Upper lobe of right lung (tissue), 1 donor: Measurements from ENCODE around the gene SERPINE1. TPM values are rescaled to one million over a fixed set of nuclear protein-coding genes. Genes with fewer than 3 reads are reported as not detected.

ENCODE experiments used
- ATAC-seq: fragments of 200-7000 bp; cut with Tn5 transposase; one replicate; pipeline ENCODE4 v1.9.1; 2020; ENCODE audit warnings: mild to moderate bottlenecking, moderate library complexity
- DNase-seq: peaks from one replicate; pipeline ENCODE4 v3.0.0-alpha.2; 2020
- H3K27ac ChIP-seq: fragments of 200-600 bp; one replicate; pipeline ENCODE4 v1.8.0; 2022
- H3K27me3 ChIP-seq: fragments of 200-600 bp; one replicate; pipeline ENCODE4 v1.8.0; 2022; ENCODE audit warnings: mild to moderate bottlenecking
- H3K36me3 ChIP-seq: fragments of 200-600 bp; one replicate; pipeline ENCODE4 v1.8.0; 2022
- H3K4me1 ChIP-seq: fragments of 200-600 bp; one replicate; pipeline ENCODE4 v1.8.0; 2022
- H3K4me3 ChIP-seq: fragments of 200-600 bp; one replicate; pipeline ENCODE4 v1.8.0; 2022; ENCODE audit warnings: mild to moderate bottlenecking
- H3K9me3 ChIP-seq: fragments of 200-600 bp; one replicate; pipeline ENCODE4 v1.8.0; 2022
- CTCF ChIP-seq: fragments of 200-600 bp; IDR thresholded peaks from one replicate; pipeline ENCODE4 v1.8.0; 2022; ENCODE audit warnings: antibody characterized with exemption
- intact Hi-C: fragments of 100-400 bp; cut with DNase I; formaldehyde crosslinking; loops from one replicate; pipeline ENCODE4 v1.11.0; 2022
- total RNA-seq: library from RNA; stranded (reverse); fragmentation: NEBNext Ultra II Directional; extraction: Animal tissue kit (Norgen Biotek cat#: 25700); gene quantifications from one replicate; pipeline ENCODE4 v1.2.1, GENCODE V29; 2021
- donor health status: DM: no; HTN: yes; CAD: no; lungs with severe emphysema.

SERPINE1 gene
- total RNA-seq, 1 donor from 2014 or later: 13.7 TPM

- peak within 1 kb of the TSS; percentile 83 for H3K4me3 ChIP-seq
- no peaks in the 10 kb centered on the region for H3K9me3 ChIP-seq
- TF ChIP-seq CTCF: no peak
- peak; percentile 98 for DNase-seq
- H3K36me3 ChIP-seq: peaks cover 10% of the 10 kb centered on the region
- H3K27ac ChIP-seq: peak within 1 kb of the TSS; percentile 51
- intact Hi-C loops: no loop called here
- peaks cover 8% of the 10 kb centered on the region for H3K4me1 ChIP-seq
- ATAC-seq: peak; percentile 99
- no peaks in the 10 kb centered on the region for H3K27me3 ChIP-seq
These were observed 27.2 kb downstream of the SERPINE1 start, which contains the start of gene AP1S1 for GRCh38 chr7:101153969-101154692. Gene AP1S1 (plus strand): TSS chr7:101154476. CDS start chr7:101154515, 39 bp downstream.

- Histone ChIP-seq H3K27me3 (no peaks in the 10 kb centered on the region), H3K4me3 (peak overlapping the region; percentile 83), H3K27ac (peak overlapping the region; percentile 51), H3K4me1 (peaks cover 8% of the 10 kb centered on the region), H3K9me3 (no peaks in the 10 kb centered on the region), H3K36me3 (peaks cover 15% of the 10 kb centered on the region)
- intact Hi-C loops: no loop called here
- TF ChIP-seq CTCF: no peak
- ATAC-seq (peak; percentile 36), DNase-seq (no peak)
These were observed 27.8 kb downstream of the SERPINE1 start for GRCh38 chr7:101154693-101155102.

GRCh38 chr7:101155303-101155702, 28.4 kb downstream of the SERPINE1 start:
- intact Hi-C loops: no loop called here
- peaks cover 8% of the 10 kb centered on the region for H3K4me1 ChIP-seq
- DNase-seq (no peak), ATAC-seq (no peak)
- peaks cover 15% of the 10 kb centered on the region for H3K36me3 ChIP-seq
- H3K27ac ChIP-seq: peak overlapping the region; percentile 51
- H3K4me3 ChIP-seq: peak overlapping the region; percentile 83
- no peaks in the 10 kb centered on the region for H3K9me3 ChIP-seq
- TF ChIP-seq CTCF: no peak
- no peaks in the 10 kb centered on the region for H3K27me3 ChIP-seq

GRCh38 chr7:101156277-101156676, 29.4 kb downstream of the SERPINE1 start:
- Histone ChIP-seq H3K9me3 (no peaks in the 10 kb centered on the region), H3K36me3 (peaks cover 15% of the 10 kb centered on the region), H3K27ac (no peak overlapping the region), H3K27me3 (no peaks in the 10 kb centered on the region), H3K4me1 (peaks cover 8% of the 10 kb centered on the region), H3K4me3 (no peak overlapping the region)
- ATAC-seq (no peak), DNase-seq (no peak)
- TF ChIP-seq CTCF: no peak
- intact Hi-C loops: no loop called here

DNA sequence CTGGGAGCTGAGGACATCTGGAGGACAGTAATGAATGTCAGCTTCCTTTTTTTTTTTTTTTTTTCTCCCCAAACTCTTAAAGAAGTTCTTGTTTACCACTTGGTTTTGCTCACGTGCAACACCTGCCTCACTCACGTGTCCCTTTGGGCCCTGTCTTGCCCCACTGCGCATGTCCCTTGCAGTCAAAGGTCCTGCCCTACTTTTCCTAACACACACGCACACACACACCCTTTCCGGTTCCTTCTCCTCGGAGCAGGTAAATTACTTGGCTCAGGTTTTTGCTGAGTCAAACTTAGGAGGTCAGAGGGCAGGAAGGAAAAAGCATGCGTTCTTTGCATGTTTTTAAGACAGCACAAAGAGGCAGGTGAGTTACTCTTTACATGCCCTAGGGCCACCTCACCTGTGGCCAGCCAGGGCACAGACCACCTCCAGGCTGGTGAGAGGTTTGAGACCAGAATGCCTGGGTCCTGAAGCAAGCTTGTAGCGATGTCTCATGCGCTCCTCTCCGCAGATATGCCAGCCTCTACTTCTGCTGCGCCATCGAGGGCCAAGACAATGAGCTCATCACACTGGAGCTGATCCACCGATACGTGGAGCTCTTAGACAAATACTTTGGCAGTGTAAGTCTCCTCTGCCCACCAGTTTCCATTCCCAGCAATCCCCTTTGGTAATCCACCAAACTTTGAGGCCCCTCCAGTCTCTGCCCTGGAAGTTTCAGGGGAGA, 30.1 kb downstream of the SERPINE1 start:
- H3K36me3 ChIP-seq: peaks cover 15% of the 10 kb centered on the region
- H3K9me3 ChIP-seq: no peaks in the 10 kb centered on the region
- H3K27ac ChIP-seq: no peak overlapping the region
- DNase-seq (no peak), ATAC-seq (no peak)
- no peaks in the 10 kb centered on the region for H3K27me3 ChIP-seq
- peaks cover 8% of the 10 kb centered on the region for H3K4me1 ChIP-seq
- intact Hi-C loops: no loop called here
- no peak overlapping the region for H3K4me3 ChIP-seq
- TF ChIP-seq CTCF: no peak
